CD4-positive, alpha-beta T cell treated with Interleukin-6 at 100 ng/mL for 8 hours (primary cell): ENCODE data around the gene FNBP1L.
"Not testable (repeated sequence)": the region's sequence is repeated elsewhere in the genome, so short reads cannot be mapped to it uniquely, and the experiment has no call there.

Experiments used
- DNase-seq: peaks from one replicate; pipeline ENCODE4 v3.0.0-alpha.2; 2020; ENCODE audit warnings: mixed read lengths, low spot score

The FNBP1L gene

GRCh38 chr1:93443454-93443853, 4.5 kb upstream of the FNBP1L start:
- no peak for DNase-seq

GRCh38 chr1:93446837-93447451, 974 bp upstream of the FNBP1L start:
- DNase-seq = peak; percentile 10

GRCh38 chr1:93448292-93448982, 519 bp downstream of the FNBP1L start:
- DNase-seq = no peak

- DNase-seq = no peak
Measured at GRCh38 chr1:93448983-93449804, 1.3 kb downstream of the FNBP1L start.

- DNase-seq = no peak
Measured at GRCh38 chr1:93450321-93450720, 2.4 kb downstream of the FNBP1L start.

- no peak for DNase-seq
Measured at GRCh38 chr1:93453911-93454310, 6.0 kb downstream of the FNBP1L start.

- no peak for DNase-seq
Measured at GRCh38 chr1:93459126-93459525, 11.2 kb downstream of the FNBP1L start.

GRCh38 chr1:93461236-93461635, 13.3 kb downstream of the FNBP1L start:
- no peak for DNase-seq

GRCh38 chr1:93463960-93464359, 16.0 kb downstream of the FNBP1L start:
- no peak for DNase-seq

GRCh38 chr1:93465371-93466082, 17.6 kb downstream of the FNBP1L start:
- DNase-seq = not testable (repeated sequence)

- no peak for DNase-seq
Measured at GRCh38 chr1:93467606-93468005, 19.7 kb downstream of the FNBP1L start.

GRCh38 chr1:93468662-93469061, 20.7 kb downstream of the FNBP1L start:
- DNase-seq = no peak

GRCh38 chr1:93469223-93469622, 21.3 kb downstream of the FNBP1L start:
- not testable (repeated sequence) for DNase-seq

- DNase-seq = no peak
Measured at GRCh38 chr1:93471284-93471683, 23.4 kb downstream of the FNBP1L start.

- DNase-seq = no peak
Measured at GRCh38 chr1:93471911-93472310, 24.0 kb downstream of the FNBP1L start.

- no peak for DNase-seq
Measured at GRCh38 chr1:93474321-93474720, 26.4 kb downstream of the FNBP1L start.

GRCh38 chr1:93475681-93476080, 27.8 kb downstream of the FNBP1L start:
- no peak for DNase-seq

- DNase-seq = not testable (repeated sequence)
Measured at GRCh38 chr1:93479133-93479745, 31.3 kb downstream of the FNBP1L start.

- DNase-seq = not testable (repeated sequence)
Measured at GRCh38 chr1:93481899-93482298, 34.0 kb downstream of the FNBP1L start.

GRCh38 chr1:93483200-93483599, 35.3 kb downstream of the FNBP1L start:
- no peak for DNase-seq

- DNase-seq = no peak
Measured at GRCh38 chr1:93483606-93484005, 35.7 kb downstream of the FNBP1L start.

- no peak for DNase-seq
Measured at GRCh38 chr1:93488207-93488606, 40.3 kb downstream of the FNBP1L start.
